Skin epidermis (tissue), 12 donors: ENCODE data around the gene TBX21.

Source experiments
- H3K27ac ChIP-seq, 21 experiments: fragments of 200-600 bp; sonication (generic) in 11 of 21; one replicate each; pipeline ENCODE4 v1.5.0; 2020; ENCODE audit warnings: mild to moderate bottlenecking in 3 of 21, inconsistent platforms in 2 of 21, moderate library complexity in 2 of 21
- H3K4me3 ChIP-seq, 7 experiments: fragments of 200-600 bp; sonication (generic) in 2 of 7; one replicate each; pipeline ENCODE4 v1.5.0; 2020; ENCODE audit warnings: inconsistent platforms in 2 of 7, mild to moderate bottlenecking in 2 of 7, moderate library complexity in 1 of 7

Gene TBX21

DNA sequence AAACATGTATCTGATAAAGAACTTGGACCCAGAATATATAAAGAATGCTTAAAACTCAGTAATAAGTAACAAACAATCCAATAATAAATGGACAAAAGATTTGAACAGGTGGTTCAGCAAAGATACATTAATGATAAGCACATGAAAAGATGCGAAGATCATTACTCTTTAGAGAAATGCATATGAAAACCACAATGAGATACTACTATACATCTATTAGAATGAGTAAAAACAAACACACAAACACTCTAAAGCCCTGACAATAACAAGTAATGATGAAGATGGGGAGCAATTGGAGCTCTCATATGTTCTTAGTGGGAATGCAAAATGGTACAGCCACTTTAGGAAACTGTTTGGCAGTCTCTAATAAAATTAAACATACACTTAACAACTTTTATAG lies 59.4 kb downstream of the TBX21 start:
- Histone ChIP-seq H3K4me3 (no peak overlapping the region), H3K27ac (no peak overlapping the region)

DNA sequence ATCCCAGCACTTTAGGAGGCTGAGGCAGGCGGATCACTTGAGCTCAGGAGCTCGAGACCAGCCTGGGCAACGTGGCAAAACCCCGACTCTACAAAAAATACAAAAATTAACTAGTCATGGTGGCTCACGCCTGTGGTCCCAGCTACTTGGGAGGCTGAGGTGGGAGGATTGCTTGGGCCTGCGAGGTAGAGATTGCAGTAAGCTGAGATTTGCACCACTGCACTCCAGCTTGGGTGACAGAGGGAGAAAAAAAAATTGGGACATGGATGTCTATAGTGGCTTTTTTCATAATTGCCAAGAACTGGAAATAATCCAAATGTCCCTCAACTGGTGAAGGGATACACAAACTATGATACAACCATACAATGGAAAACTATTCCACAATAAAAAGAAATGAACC lies 59.9 kb downstream of the TBX21 start:
- Histone ChIP-seq H3K27ac (no peak overlapping the region), H3K4me3 (no peak overlapping the region)
